Prostate gland (tissue), 2 donors: ENCODE results near the gene FBXO44. TPM values are rescaled to one million over a fixed set of nuclear protein-coding genes. Genes with fewer than 3 reads are reported as not detected.

Experiments used
- DNase-seq: peaks from one replicate; pipeline ENCODE4 v3.0.0-alpha.2; 2019; ENCODE audit warnings: low spot score
- H3K27ac ChIP-seq, 2 donors: fragments of 200-600 bp; sonication (generic); 2 replicates each; pipeline ENCODE4 v1.5.1; 2017 to 2019
- H3K27me3 ChIP-seq: fragments of 200-600 bp; sonication (generic); replicated peaks from 2 replicates; pipeline ENCODE4 v1.5.1; 2019; ENCODE audit not compliant: insufficient read depth
- H3K36me3 ChIP-seq, 2 donors: fragments of 200-600 bp; sonication (generic); 1 replicate in 1 of 2; 2 replicates in 1 of 2; pipeline versions ENCODE4 v1.5.1 to v1.8.1; 2017 to 2019
- H3K4me1 ChIP-seq: fragments of 200-600 bp; sonication (generic); replicated peaks from 2 replicates; pipeline ENCODE4 v1.5.1; 2019
- H3K4me3 ChIP-seq, 2 donors: fragments of 200-600 bp; sonication (generic); 2 replicates each; pipeline ENCODE4 v1.5.1; 2017 to 2019
- H3K9me3 ChIP-seq: fragments of 200-600 bp; sonication (generic); 2 replicates; pipeline ENCODE4 v1.5.1; 2017
- CTCF ChIP-seq, 4 experiments: fragments of 200-600 bp in 2 of 4; fragments of 450-650 bp in 2 of 4; sonication (generic) in 2 of 4; IDR thresholded peaks; 1 replicate in 3 of 4; 2 replicates in 1 of 4; pipeline ENCODE4 v1.5.1; 2016 to 2019; ENCODE audit warnings: antibody characterized with exemption in 4 of 4, mild to moderate bottlenecking in 2 of 4, moderate library complexity in 2 of 4
- POLR2A ChIP-seq: fragments of 450-650 bp; IDR thresholded peaks from one replicate; pipeline ENCODE4 v1.6.1; 2016; ENCODE audit warnings: antibody characterized with exemption, mild to moderate bottlenecking
- POLR2AphosphoS5 ChIP-seq: sonication (generic); formaldehyde crosslinking; IDR thresholded peaks from one replicate; pipeline ENCODE4 v1.6.1; 2017; ENCODE audit warnings: antibody characterized with exemption
- WGBS: methylation state at CpG from one replicate; pipeline ENCODE4 v1.1.5; 2018; 5-methylcytosine and 5-hydroxymethylcytosine counted together
- intact Hi-C: fragments of 100-400 bp; cut with DNase I; formaldehyde crosslinking; loops from one replicate; pipeline ENCODE4 v1.14.2; 2022
- total RNA-seq, 2 donors: library from RNA; depleted of rRNA; stranded (reverse); fragments of >200 nt; gene quantifications; one replicate each; pipeline ENCODE4 v1.1.0, GENCODE V29; 2016

The FBXO44 gene
- total RNA-seq, 2 donors from 2014 or later = 29.5 to 51.2 TPM

GRCh38 chr1:11684070-11684469 lies 29.4 kb downstream of the FBXO44 start:
- Histone ChIP-seq H3K36me3 (no peaks in the 10 kb centered on the region), H3K4me3 (no peak overlapping the region), H3K27me3 (no peaks in the 10 kb centered on the region), H3K27ac (no peak overlapping the region), H3K9me3 (no peaks in the 10 kb centered on the region), H3K4me1 (peaks cover 6% of the 10 kb centered on the region)
- no peak for DNase-seq
- TF ChIP-seq CTCF (IDR thresholded peaks at IDR 0.05) = no peak
- no peak for TF ChIP-seq POLR2AphosphoS5
- no peak for TF ChIP-seq POLR2A
- intact Hi-C loops = loop anchor here (5.0 kb wide), 1 partner anchor 53 kb away; the partner anchor contains the start of gene AGTRAP
- WGBS = 72% methylated on average over 7 of the region's 7 CpGs

- DNase-seq = no peak
- 95% methylated on average over 7 of the region's 7 CpGs for WGBS
- Histone ChIP-seq H3K36me3 (no peaks in the 10 kb centered on the region), H3K4me3 (no peak overlapping the region), H3K4me1 (peaks cover 3% of the 10 kb centered on the region), H3K27ac (no peak overlapping the region), H3K9me3 (no peaks in the 10 kb centered on the region), H3K27me3 (no peaks in the 10 kb centered on the region)
- intact Hi-C loops = no loop called here
- TF ChIP-seq POLR2A (no peak), POLR2AphosphoS5 (no peak), CTCF (IDR thresholded peaks at IDR 0.05) (no peak)
These were observed 30.6 kb downstream of the FBXO44 start for GRCh38 chr1:11685210-11685752.

GRCh38 chr1:11688506-11688905 lies 33.8 kb downstream of the FBXO44 start:
- no peak for DNase-seq
- H3K9me3 ChIP-seq = no peaks in the 10 kb centered on the region
- intact Hi-C loops = no loop called here
- H3K4me3 ChIP-seq = no peak overlapping the region
- H3K27ac ChIP-seq = no peak overlapping the region
- H3K4me1 ChIP-seq = peaks cover 6% of the 10 kb centered on the region
- H3K36me3 ChIP-seq = no peaks in the 10 kb centered on the region
- no peaks in the 10 kb centered on the region for H3K27me3 ChIP-seq
- no peak for TF ChIP-seq POLR2AphosphoS5
- no peak for TF ChIP-seq CTCF (IDR thresholded peaks at IDR 0.05)
- no peak for TF ChIP-seq POLR2A
- 94% methylated on average over 4 of the region's 4 CpGs for WGBS

- 5% methylated on average over 62 of the region's 64 CpGs for WGBS
- peaks cover 6% of the 10 kb centered on the region for H3K4me1 ChIP-seq
- no peaks in the 10 kb centered on the region for H3K36me3 ChIP-seq
- TF ChIP-seq POLR2AphosphoS5 (no peak), CTCF (IDR thresholded peaks at IDR 0.05) (no peak), POLR2A (no peak)
- H3K4me3 ChIP-seq = peak overlapping the region; percentile 6 to 24
- no peaks in the 10 kb centered on the region for H3K9me3 ChIP-seq
- H3K27ac ChIP-seq = no peak overlapping the region
- no peak for DNase-seq
- no peaks in the 10 kb centered on the region for H3K27me3 ChIP-seq
- intact Hi-C loops = no loop called here
These were observed 36.0 kb downstream of the FBXO44 start for GRCh38 chr1:11690397-11691301.
